GM21528 (cell line): ENCODE results near the gene CSAD.
"Not testable (repeated sequence)": the region's sequence is repeated elsewhere in the genome, so short reads cannot be mapped to it uniquely, and the experiment has no call there.

Experiments used
- ATAC-seq: cut with Tn5 transposase; IDR thresholded peaks from one replicate; pipeline ENCODE4 v1.9.1; 2021; ENCODE audit warnings: mild to moderate bottlenecking, moderate library complexity; ENCODE audit not compliant: unreplicated experiment, low FRiP score

CSAD gene

GRCh38 chr12:53218551-53219291 lies 38.0 kb upstream of the CSAD start:
- ATAC-seq, result no peak

DNA sequence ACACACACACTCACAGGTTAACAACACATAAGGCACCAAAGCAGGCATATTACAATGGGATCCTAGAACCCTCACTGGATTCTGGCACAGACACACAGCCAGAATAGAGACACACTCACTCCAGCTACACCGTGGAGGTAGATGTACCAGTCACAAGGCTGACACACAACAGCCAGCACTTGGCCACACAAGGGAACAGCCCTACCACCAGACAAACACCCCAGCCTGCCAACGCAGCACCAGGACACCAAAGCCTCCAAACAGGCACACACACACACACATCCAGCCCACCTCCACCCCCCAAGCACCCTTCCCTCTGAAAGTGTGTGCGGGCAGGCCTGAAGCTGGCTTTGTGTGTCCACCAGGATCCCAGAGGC lies 37.2 kb upstream of the CSAD start:
- no peak for ATAC-seq

- no peak for ATAC-seq
Observed at GRCh38 chr12:53217051-53217930, 36.6 kb upstream of the CSAD start.

DNA sequence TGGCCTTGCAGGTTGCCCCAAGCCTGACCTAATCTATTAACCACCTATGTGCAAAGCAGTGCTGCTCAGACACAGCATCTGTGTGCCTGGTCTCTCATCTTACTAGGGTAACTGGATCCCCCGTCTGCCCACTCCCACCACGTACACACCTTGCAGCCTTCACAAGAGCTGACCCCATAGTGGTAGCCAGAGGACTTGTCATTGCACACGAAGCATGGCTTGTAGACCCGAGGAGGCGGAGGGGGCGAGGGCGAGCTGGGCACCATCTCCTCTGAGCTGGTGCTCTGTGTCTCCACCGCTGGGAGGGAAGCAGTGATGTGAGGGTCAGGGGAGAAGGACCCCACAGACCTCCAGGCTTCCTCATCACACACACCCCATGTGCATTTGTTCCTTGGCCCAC lies 34.8 kb upstream of the CSAD start:
- ATAC-seq, result no peak

GRCh38 chr12:53214687-53215455 lies 34.1 kb upstream of the CSAD start:
- ATAC-seq, result no peak

DNA sequence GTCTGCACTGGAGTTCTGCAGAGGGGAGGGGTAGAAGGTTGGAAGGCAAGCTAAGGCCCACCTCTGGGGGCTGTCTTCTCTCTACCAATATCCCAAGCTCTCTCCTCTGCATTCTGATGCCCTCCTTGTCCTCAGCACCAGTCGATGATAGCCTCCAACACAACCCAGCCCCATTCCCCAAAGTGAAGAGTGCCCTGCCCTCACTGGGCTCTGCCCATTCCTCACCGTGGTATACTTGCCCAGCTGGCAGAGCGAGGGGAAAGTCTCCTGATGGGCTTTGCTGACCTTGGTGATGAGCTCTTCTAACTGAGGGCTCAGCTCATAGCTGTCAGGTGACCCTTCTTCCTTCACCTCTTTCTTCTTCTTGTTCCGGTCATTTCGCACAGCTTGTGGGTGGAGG lies 33.5 kb upstream of the CSAD start:
- ATAC-seq, result no peak

GRCh38 chr12:53213348-53213747 lies 32.6 kb upstream of the CSAD start:
- no peak for ATAC-seq

DNA sequence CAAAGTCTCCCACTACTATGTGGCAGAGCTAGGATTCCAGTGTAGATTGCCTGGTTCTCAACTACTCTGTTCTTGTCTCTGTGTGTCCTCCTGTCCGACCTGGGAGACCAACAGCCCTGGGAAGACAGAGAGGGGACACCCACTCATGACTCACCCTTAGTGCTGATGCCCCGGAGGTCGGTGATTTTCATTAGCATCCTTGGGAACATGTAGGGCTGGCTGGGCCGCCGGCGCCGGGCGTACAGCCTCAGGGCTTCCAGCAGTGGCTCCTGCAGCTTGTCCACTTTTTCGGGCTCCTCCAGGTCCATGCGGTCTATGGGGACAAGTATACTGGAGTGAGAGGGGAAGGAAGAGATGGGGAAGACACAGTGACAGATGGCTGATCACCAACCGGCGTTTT lies 32.2 kb upstream of the CSAD start:
- no peak for ATAC-seq

DNA sequence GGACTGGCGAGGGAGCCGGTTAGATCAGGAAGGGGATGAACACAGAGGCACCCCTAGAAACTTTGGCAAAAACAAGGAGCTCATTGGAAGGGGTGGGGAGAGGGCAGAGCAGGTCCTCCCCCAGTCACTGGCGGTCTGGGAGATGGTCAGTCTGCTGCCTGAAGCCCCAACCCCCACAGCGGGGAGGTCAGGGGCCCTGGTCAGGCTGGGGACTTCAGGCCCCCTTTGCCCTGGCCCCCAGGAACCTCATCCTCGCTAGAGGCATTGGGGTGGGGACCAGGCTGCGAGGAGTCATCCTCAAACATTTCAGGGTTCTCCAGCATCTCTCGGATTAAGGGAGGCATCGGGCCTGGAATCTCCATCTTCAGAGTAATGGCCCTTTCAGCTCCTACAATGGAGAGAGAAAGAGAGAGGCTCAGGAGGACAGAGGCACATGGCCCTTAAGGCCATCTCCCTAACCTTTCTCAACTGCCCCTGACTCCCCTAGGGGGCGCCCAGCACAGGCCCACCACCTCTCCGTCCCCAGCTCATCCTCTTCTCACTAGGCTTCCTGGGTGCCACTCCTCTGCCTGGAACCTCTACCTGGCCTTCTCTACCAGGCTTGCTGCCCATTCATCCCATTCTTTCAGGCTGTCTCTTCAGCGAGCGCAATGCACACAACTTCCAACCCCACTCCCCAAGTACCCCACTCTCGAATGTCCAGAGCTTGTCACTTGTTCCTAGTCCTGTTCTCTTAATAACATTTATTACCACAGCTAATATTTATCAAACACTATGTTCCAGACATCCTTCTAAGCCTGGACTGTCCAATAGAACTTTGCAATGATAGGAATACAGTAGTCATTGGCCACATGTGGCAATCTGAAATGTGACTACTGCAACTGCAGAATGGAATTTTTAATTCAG lies 31.0 kb upstream of the CSAD start:
- ATAC-seq, result no peak

DNA sequence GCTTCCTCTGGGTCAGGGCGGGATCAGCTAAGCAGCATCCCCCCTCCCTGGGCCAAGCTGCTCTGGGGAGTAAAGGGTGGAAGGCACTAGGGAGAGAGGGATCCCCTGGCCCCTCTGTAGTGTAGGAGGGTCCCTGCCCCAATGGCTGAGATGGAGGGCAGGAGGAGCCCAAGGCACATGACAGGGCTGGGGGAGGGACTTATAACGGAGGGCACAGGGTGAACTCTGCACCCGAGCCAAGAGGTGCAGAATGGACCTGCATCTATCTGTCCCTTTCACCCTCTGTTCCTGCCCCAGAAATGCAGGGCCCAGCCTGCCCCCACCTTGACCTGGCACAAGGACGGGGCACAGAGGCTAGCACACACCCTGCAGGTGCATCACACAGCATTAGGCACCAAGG lies 30.1 kb upstream of the CSAD start:
- no peak for ATAC-seq

- no peak for ATAC-seq
Observed at GRCh38 chr12:53208877-53209463, 28.2 kb upstream of the CSAD start.

DNA sequence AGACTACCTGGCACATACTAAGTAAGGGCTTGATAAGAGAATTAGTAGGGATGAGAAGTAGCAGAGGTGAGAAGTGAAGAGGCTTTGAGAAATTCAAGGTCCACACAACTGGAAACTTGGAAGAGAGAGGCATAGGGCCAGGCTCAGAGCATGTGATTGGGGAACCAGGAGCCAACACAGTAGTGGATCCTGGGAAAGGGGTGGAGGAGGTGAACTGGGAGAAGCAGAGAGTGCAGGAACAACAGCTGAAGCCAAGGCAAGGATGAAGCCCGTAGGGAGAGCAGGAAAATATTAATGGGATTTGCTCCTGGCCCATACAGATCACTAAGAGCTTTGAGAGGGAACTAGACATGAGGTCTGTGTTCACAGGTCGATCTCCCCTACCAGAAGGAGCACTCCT lies 27.7 kb upstream of the CSAD start:
- no peak for ATAC-seq

DNA sequence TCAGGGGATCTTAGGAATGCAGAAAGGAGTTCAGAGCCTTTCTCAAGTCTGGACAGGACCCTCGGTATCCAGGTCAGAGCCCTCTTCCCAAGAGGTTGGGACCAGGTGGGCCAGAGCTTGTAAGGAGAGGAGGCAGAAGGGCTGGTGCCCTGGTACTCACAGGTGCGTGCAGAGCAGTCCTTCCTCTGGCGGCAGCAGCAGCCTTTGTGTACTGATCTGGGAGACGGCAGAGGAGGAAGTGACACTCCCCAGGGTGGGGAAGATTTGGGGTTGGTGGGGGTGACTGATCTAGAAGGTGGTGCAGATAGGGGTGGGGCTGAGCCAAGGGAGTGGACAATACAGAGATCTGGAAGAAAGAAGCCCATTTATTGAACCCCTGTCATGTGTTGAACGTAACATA lies 26.3 kb upstream of the CSAD start, which contains the start of gene ITGB7:
Gene ITGB7 (minus strand): TSS at position 210 of the 400 bp plus-strand sequence. CDS start 6,808 bp downstream, outside the sequence.
- ATAC-seq, result peak; percentile 45

DNA sequence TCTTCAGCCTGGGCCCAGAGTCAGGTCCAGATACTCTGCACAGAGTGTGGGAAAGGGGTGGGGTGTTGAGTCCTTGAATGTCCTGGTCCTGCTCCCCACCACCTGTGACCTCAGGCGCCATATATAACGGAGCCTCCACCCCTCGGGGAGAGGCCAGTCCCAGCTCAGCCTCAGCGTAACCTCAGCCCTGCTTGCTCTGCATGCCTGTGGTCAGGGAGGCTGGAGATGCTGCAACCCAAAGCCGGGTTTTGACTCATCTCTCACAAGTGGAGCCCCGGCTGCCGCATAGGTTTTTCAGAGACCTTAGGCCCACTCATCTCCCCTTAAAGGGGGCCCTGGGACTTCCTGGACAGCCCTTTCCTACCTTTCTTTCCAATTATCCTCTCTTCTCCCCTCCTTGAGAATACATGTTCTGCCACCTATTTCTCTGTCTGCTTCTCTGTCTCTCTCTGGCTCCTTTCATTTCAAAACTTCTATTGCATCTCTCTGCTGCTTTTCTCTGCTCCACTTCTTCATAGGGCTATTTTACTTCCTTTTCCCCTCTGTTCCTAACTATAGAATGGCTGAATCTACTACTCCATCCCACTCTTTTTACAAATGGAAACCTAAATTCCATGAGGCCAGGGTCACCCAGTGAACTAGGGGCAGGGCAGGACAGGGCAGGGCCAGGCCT lies 25.2 kb upstream of the CSAD start:
- ATAC-seq, result peak; percentile 62

DNA sequence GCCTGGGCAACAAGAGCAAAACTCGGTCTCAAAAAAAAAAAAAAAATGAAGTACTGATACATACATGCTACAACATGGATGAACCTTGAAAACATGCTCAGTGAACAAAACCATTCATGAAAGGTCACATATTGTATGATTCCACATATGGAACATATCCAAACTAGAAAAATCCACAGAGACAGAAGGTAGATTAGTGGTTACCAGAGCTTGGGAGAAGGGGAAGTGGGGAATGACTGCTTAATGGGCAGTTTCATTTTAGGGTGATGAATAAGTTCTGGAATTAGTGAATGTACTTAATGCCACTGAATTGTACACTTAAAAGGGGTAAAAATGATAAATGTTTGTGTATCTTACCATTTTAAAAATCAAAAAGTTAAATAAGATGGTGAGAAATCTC lies 23.6 kb upstream of the CSAD start:
- no peak for ATAC-seq

DNA sequence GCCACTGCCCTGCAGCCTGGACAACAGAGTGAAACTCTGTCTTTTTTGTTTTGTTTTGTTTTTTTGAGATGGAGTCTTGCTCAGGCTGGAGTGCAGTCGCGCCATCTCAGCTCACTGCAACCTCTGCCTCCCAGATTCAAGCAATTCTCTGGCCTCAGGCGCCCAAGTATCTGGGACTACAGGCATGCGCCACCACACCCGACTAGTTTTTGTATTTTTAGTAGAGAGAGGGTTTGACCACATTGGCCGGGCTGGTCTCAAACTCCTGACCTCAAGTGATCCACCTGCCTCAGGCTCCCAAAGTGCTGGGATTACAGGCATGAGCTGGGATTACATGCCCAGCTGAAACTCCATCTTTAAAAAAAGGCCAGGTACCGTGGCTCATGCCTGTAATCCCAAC lies 21.6 kb upstream of the CSAD start:
- not testable (repeated sequence) for ATAC-seq

- ATAC-seq, result no peak
Observed at GRCh38 chr12:53201639-53202038, 20.9 kb upstream of the CSAD start.

- no peak for ATAC-seq
Observed at GRCh38 chr12:53201177-53201541, 20.4 kb upstream of the CSAD start.
